Stimulated activated naive CD8-positive, alpha-beta T cell treated with anti-CD3 and anti-CD28 coated beads, Interleukin-15, Interleukin-2, amounts not matched to agents 100 U/mL and 50 U/mL, for 24 hours (primary cell): Measurements from ENCODE around the gene RASL10A.
"Not testable (repeated sequence)": the region's sequence is repeated elsewhere in the genome, so short reads cannot be mapped to it uniquely, and the experiment has no call there.

Experiments used
- ATAC-seq: fragments of 150-1000 bp; cut with Tn5 transposase; one replicate; pipeline ENCODE4 v1.10.0; 2021
- DNase-seq: peaks from one replicate; pipeline ENCODE4 v3.0.0; 2021

Gene RASL10A

GRCh38 chr22:29315286-29316140, at the start of gene RASL10A:
Gene RASL10A, minus strand, starts transcription at chr22:29315697. Its CDS starts 451 bp downstream, at chr22:29315246.
- no peak for DNase-seq

DNA sequence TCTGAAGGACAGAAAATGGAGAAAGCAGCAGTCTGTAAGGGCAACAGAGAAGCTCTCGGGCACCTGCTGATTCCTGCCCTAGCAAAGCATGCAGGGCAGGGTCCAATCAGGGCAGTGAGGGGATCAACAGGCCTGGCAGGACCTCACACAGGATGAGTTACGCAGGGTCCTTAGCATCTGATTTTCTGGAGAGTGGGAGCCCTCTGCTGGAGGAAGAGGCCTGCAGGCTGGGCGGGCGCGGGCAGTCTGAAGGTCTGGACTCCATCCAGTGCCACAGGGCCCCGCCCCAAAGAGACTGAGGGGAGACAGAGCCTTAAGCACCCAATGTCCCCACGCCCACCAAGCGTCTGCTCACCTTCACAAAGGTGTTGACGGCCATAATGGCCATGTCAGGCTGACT, 44.0 kb upstream of the RASL10A start:
- DNase-seq (no peak), ATAC-seq (no peak)

More at GRCh38 chr22:29315286-29316140, at the start of gene RASL10A:
- no peak for ATAC-seq

GRCh38 chr22:29357193-29357890, 41.8 kb upstream of the RASL10A start:
- not testable (repeated sequence) for DNase-seq, ATAC-seq

DNA sequence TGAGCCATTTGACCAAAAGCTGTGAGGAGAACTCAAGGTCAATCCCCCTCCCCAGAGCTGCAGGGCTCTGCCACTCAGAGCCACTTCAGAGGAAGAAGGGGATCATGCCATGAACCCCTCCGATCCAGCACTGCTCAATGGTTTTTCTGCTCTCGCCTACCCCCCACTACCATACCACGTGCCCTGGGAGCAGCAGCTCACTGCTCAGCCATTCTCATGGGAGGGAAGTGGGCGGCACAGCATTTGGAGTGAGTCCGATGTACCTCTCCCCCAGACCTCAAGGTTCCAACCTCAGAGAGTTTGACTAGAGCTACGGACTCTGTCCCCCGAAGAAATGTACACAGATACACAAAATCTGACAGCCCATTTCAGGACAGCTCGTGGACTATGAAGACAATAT, 38.4 kb upstream of the RASL10A start:
- ATAC-seq: no peak
- no peak for DNase-seq

GRCh38 chr22:29353286-29353685, 37.8 kb upstream of the RASL10A start:
- ATAC-seq: no peak
- DNase-seq: no peak

DNA sequence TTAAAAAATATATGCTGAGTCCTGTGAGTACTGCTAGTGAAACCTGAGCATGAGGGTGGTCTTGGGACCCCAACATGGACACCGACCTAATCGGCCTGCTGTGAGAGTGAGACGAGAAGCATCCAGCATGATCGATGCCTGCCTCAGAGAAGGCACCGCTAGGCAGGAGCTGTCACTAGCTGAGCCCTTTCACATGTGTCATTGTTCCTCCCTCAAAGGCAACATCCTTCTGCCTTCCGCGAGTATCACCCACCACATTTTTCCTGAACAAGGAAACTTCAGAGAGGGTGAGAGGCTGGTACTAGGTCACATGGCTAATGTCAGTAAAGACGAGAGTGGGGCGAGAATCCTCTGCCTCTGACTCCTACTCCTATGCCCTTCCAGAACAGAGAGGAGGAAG, 37.3 kb upstream of the RASL10A start:
- no peak for DNase-seq
- ATAC-seq: no peak

- DNase-seq: no peak
- no peak for ATAC-seq
These were observed 36.4 kb upstream of the RASL10A start for GRCh38 chr22:29351891-29352290.

DNA sequence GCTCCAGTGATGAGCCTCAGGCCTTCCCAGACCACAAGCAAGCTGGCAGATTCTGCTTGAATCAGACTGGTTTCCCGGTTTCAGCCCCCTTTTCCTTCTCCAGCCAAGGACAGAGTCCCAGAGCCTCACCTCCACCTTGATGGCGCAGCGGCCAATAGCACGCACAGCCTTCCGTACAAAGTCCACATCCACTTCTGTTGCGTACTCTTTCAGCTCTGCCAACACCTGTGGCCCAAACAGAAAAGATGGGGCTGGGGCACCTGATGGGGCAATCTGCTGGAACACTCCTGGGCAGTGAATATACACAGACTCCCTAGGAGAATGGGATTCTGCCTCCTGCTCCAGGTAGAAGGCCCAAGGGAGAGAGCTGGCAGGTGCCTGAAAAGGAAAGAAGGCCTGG, 35.5 kb upstream of the RASL10A start:
- no peak for ATAC-seq
- DNase-seq: no peak

DNA sequence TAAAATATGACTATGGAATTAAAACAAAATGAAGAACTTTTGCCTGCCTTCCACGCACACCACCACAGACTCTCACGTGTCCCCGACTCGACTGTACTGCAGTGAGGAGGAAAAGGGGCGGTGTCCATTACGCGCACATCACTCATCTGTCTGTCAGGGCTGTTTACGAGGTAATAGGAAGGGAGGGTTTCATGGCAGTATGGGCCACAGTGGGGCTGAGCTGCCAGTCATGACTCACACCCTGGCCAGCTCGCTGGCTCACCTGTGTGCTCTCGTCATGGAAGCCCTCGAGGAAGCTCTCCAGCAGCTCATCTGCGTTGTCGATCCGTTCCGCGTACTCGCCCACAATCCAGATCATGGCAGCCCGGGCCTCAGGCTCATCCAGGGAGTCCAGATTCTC, 33.5 kb upstream of the RASL10A start:
- DNase-seq: no peak
- ATAC-seq: no peak

GRCh38 chr22:29348041-29348440, 32.5 kb upstream of the RASL10A start:
- no peak for DNase-seq
- no peak for ATAC-seq

- ATAC-seq (no peak), DNase-seq (no peak)
These were observed 31.2 kb upstream of the RASL10A start for GRCh38 chr22:29346659-29347058.

- no peak for DNase-seq
- no peak for ATAC-seq
These were observed 30.4 kb upstream of the RASL10A start for GRCh38 chr22:29345932-29346331.

DNA sequence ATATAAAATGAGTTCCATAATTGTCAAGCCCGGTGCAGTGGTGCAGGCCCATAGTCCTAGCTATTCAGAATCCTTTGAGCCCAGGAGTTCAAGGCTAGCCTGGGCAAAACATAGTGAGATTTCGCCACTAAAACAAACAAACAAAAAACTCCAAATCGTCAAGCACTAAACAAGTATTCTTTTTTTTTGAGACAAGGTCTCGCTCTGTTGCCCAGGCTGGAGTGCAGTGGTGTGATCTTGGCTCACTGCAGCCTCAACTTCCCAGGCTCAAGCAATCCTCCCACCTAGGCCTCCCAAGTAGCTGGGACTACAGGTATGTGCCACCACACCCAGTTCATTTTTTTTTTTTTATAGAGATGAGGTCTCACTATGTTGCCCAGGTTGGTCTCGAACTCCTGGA, 29.4 kb upstream of the RASL10A start:
- DNase-seq, ATAC-seq: not testable (repeated sequence)

DNA sequence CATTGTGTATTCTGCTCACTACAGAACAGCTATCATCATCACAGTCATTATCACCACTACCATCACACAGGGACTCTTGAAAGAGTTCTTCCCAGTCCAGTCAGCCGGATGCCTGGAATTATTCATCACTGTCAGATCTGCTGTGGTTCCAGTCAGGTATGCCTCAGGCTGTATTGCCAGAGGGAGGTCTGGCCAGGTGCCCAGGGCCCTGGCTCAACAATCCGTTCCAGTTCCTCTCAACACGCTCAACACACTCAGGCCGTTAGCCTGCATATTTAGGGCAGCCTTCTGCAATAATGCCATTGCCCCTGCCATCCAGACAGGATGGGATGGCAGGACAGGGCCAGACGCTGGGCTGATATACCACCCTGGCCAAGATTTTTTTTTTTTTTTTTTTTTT, 28.6 kb upstream of the RASL10A start:
- ATAC-seq: no peak
- no peak for DNase-seq

DNA sequence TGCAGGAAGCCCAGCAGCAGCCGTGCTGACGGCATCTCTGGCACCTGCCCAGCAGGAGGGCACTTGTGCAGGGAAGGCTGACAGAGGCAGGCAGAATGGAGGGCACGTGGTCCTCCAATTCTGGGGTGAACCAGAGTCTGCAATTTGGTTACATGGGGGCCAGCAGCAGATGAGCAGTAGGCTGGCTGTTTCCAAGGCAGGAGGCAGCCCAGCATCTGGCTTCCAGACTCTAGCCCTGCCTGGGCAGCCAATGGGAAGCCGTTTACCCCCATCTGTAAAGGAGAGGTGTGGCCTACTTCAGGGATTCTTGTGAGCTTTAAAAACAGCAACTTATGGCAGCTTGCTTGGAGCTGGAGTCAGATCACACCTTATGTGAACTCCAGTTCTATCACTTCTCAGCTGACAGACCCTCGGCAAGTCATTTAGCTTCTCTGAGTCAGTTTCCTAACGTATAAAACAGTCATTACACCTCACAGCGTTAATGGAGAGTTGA, 27.9 kb upstream of the RASL10A start:
- ATAC-seq (no peak), DNase-seq (no peak)

GRCh38 chr22:29342577-29343312, 27.2 kb upstream of the RASL10A start:
- no peak for DNase-seq
- ATAC-seq: no peak

- ATAC-seq: no peak
These were observed 26.7 kb upstream of the RASL10A start for GRCh38 chr22:29342177-29342576.

DNA sequence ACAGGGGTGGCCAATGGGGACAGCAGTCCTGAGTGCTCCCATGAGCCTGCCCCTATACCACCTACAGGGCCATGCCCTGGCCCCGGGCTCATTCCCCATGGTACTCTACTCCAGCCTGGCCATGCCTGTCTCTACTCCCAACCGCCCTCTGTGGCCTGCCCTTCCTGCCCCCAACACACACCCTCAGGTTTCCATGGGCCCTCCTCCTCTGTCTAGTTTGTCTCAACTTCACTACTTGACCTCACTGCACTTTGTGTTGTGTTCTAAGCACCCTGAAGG, 26.3 kb upstream of the RASL10A start:
- DNase-seq: no peak
- no peak for ATAC-seq

More at GRCh38 chr22:29342177-29342576, 26.7 kb upstream of the RASL10A start:
- DNase-seq: no peak

- ATAC-seq (no peak), DNase-seq (no peak)
These were observed 25.8 kb upstream of the RASL10A start for GRCh38 chr22:29341056-29341848.

GRCh38 chr22:29340566-29340965, 25.1 kb upstream of the RASL10A start:
- ATAC-seq: no peak

GRCh38 chr22:29339381-29340235, 24.1 kb upstream of the RASL10A start:
- ATAC-seq (no peak), DNase-seq (no peak)

More at GRCh38 chr22:29340566-29340965, 25.1 kb upstream of the RASL10A start:
- no peak for DNase-seq
